NK-92 treated with Interleukin-12 subunit alpha and Interleukin-12 subunit beta, amount 100 ng/mL, for 24 hours (cell line): Measurements from ENCODE around the gene F11.
"Not testable (repeated sequence)": the region's sequence is repeated elsewhere in the genome, so short reads cannot be mapped to it uniquely, and the experiment has no call there.

Experiments
- DNase-seq: peaks from one replicate; lab custom pipeline; 2025; lab: John Stamatoyannopoulos, UW

Gene F11

GRCh38 chr4:186249785-186250754, 15.9 kb upstream of the F11 start:
- no peak for DNase-seq

- no peak for DNase-seq
These were observed 15.2 kb upstream of the F11 start for GRCh38 chr4:186250760-186251159.

- DNase-seq: no peak
These were observed 10.9 kb upstream of the F11 start for GRCh38 chr4:186255122-186255521.

- no peak for DNase-seq
These were observed 7.7 kb upstream of the F11 start for GRCh38 chr4:186258216-186258811.

GRCh38 chr4:186260117-186260503, 5.9 kb upstream of the F11 start:
- DNase-seq: no peak

- no peak for DNase-seq
These were observed 5.2 kb upstream of the F11 start for GRCh38 chr4:186260504-186261448.

DNA sequence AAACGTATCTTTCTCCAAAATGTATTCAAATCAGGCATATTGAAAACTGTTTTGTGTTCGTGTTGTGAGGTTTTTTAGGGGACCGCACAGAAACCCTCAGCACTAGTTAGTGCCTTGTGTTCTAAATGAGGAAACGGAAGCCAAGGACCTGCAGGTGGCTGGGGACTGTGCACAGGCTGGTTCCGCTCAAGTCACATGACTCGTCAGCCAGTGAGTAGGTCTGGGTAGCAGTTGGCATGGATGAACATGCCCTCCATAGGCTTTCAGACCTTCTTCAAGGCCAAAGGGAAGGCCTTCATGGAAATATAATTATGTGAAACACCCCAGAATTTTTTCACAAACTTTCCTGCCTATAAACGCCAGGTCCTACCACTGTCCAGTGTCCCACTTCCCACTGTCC, 1.3 kb upstream of the F11 start:
- no peak for DNase-seq

DNA sequence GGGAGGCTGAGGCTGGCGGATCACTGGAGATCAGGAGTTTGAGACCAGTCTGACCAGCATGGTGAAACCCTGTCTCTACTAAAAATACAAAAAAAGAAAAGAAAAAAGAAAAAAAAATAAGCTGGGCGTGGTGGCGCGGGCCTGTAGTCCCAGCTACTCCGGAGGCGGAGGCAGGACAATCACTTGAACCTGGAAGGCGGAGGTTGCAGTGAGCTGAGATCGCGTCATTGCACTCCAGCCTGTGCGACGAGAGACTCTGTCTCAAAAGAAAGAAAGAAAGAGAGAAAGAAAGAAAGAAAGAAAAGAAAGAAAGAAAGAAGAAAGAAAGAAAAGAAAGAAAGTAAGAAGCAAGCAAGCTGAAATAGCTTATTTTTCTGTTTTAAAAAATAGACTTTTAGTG, 739 bp upstream of the F11 start:
- DNase-seq: not testable (repeated sequence)

DNA sequence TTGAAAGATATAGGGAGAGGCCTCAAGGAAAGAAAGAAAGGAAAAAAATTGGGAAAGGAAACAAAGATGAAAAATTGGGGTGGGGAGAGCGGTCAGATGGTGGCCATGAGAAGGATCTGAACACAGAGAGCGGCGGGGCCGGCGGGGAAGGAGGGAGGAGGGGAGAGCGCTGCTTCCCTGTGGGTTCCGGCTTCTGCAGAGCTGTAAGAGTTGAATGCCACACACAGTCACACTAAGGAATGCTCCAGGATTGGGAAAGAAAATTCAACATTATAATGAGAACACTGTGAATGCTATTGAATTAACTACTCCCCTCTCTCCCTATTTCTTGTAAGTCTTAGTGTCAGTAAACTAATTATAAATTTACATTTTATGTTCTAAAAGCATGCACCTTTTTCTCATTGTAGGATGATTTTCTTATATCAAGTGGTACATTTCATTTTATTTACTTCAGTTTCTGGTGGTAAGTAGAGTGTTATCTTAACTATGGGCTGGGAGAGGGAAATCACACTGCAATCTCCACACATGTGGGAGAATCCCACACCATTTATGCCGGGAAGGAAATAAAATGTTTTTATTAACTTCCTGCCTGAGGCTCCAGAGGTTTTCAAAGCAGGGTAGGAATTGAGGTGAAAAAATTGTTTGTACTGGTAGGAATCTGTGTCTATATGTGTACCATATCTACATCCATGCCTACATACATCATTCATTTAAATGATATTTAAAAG, 904 bp downstream of the F11 start:
- DNase-seq: no peak

- no peak for DNase-seq
These were observed 5.2 kb downstream of the F11 start for GRCh38 chr4:186271081-186271678.

- DNase-seq: no peak
These were observed 6.9 kb downstream of the F11 start for GRCh38 chr4:186272699-186273391.

GRCh38 chr4:186273392-186273789, 7.4 kb downstream of the F11 start:
- not testable (repeated sequence) for DNase-seq

DNA sequence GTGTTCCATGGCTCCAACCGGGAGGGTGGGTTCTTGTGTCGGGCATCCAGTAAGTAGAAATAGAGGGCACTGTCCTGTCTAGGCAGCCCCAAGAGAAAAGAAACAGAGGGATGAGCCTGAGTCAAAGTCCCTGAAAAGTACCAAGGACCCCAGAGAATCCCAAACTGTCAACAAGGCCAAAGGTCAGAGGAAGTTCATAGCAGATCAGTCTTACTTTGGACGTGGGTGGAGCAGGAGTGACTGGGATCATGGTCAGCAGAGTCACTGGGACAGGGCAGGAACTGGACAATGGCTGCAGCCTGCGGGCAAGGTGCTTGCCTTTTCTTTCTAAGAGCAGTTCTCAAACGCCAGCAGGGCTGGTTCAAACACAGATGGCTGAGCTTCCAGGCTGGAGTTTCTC, 17.3 kb downstream of the F11 start:
- no peak for DNase-seq

- DNase-seq: no peak
These were observed 19.2 kb downstream of the F11 start for GRCh38 chr4:186285147-186285546.

- DNase-seq: no peak
These were observed 20.6 kb downstream of the F11 start for GRCh38 chr4:186286581-186286980.

DNA sequence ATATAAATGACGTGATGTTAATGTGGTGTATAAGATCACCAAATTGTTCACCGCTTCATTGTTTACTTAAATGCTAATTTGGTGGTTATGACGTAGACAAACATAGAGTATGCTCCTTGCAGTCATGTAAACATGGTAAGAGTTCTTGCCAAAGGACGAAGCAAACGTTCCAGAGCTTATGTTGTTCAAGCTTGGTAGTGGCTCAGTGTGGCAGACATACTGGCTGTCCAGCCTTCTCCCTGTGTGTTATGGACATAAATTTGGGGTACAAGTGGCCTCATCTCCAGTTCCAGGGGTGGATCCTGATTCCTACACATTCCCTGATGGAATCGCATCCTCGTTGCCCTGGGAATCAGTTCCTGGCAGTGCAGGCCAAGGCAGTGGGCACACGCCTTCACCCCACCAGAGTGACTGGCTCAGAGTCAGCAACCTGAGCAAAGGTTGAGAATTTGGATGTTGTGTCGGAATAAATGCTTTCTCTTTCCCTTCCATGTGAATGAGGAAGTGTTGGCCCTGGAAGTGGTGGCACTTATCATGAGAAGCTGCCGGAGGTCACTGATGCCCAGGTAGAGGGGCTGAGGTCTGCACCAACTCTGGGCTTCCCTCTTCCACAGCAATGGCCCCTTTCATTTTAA, 25.4 kb downstream of the F11 start:
- DNase-seq: no peak

DNA sequence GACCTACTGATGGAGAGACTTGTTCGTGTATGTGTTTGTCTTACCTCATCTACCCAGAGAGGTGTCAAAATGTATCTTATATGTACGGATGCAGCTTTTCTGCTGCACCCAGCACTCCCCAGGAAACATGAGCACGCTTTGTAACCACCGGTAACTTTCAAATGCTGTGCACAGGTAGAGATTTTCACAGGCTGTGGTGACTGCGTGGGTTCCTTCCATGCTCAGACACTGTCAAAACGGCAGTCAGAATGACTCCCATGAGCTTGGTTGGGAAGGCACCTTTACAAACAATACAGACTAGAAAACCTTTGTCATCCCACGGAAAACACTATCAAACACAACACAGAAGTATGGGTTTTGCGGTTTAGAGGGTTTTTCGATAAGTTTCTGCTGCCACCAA, 28.2 kb downstream of the F11 start:
- DNase-seq: no peak

- DNase-seq: no peak
These were observed 30.5 kb downstream of the F11 start for GRCh38 chr4:186296481-186296880.

DNA sequence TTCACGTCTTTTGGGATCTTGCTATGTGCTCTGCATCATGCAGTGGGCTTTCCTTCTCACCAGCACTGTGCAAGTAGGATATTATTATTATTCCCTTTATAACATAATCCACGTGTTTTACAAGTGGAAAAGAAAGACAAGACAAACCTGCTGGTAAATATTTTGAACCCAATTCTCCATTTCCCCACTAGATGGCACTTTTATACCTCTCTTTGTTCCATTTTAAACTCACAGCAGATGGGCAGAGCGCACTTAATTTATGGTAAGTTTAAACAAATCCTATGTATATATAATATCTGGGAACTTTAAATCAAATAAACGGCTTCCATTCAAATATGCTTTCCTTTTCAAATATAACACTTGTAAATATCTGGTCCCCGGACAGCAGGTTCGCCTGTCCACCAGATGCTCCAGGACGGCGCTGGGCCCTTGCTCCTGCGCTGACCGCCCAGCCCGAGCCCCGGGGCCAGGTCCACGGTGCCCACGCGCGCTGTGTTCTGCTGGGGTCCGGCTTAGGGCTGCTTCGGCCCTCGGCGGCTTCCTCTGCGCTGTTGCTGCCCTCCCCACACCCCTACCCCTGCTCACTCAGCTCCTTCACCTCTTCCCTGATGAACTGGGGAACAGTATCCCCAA, 31.1 kb downstream of the F11 start:
- DNase-seq: no peak
